C4-2B (cell line): ENCODE data around the gene WNT3.

Source experiments
- H3K27ac ChIP-seq: fragments of 450-650 bp; 2 replicates; pipeline ENCODE4 v1.5.1; 2017
- CTCF ChIP-seq: fragments of 450-650 bp; conservative IDR thresholded peaks from 2 replicates; pipeline ENCODE4 v1.5.1; 2017; ENCODE audit warnings: mild to moderate bottlenecking
- ZFX ChIP-seq: fragments of 450-650 bp; IDR thresholded peaks from 2 replicates; pipeline ENCODE4 v1.6.1; 2017

WNT3 gene

GRCh38 chr17:46791531-46791930 is 27.0 kb downstream of the WNT3 start:
- no peak overlapping the region for H3K27ac ChIP-seq
- TF ChIP-seq ZFX, result no peak
- no peak for TF ChIP-seq CTCF

- TF ChIP-seq ZFX (no peak), CTCF (no peak)
- H3K27ac ChIP-seq, result no peak overlapping the region
Observed at GRCh38 chr17:46790216-46790615, 28.3 kb downstream of the WNT3 start.

GRCh38 chr17:46789610-46790009 is 28.9 kb downstream of the WNT3 start:
- TF ChIP-seq CTCF, result no peak
- no peak for TF ChIP-seq ZFX
- H3K27ac ChIP-seq, result no peak overlapping the region

GRCh38 chr17:46788796-46789195 is 29.7 kb downstream of the WNT3 start:
- TF ChIP-seq CTCF, result no peak
- TF ChIP-seq ZFX, result no peak

GRCh38 chr17:46788300-46788699 is 30.2 kb downstream of the WNT3 start:
- H3K27ac ChIP-seq, result no peak overlapping the region
- TF ChIP-seq ZFX (no peak), CTCF (no peak)

More at GRCh38 chr17:46788796-46789195, 29.7 kb downstream of the WNT3 start:
- no peak overlapping the region for H3K27ac ChIP-seq

GRCh38 chr17:46787478-46787877 is 31.0 kb downstream of the WNT3 start:
- H3K27ac ChIP-seq, result no peak overlapping the region
- TF ChIP-seq ZFX (no peak), CTCF (no peak)

GRCh38 chr17:46785696-46786095 is 32.8 kb downstream of the WNT3 start:
- no peak overlapping the region for H3K27ac ChIP-seq
- TF ChIP-seq CTCF (no peak), ZFX (no peak)
